Hepatocyte (in vitro differentiated cells): ENCODE measurements around the gene KRTAP10-5. TPM values are rescaled to one million over a fixed set of nuclear protein-coding genes. Genes with fewer than 3 reads are reported as not detected.
"Not testable (repeated sequence)": the region's sequence is repeated elsewhere in the genome, so short reads cannot be mapped to it uniquely, and the experiment has no call there.

Source experiments
- DNase-seq: peaks from one replicate; pipeline ENCODE4 v3.0.0-alpha.2; 2016; ENCODE audit warnings: low spot score
- H2AFZ ChIP-seq: fragments of 200-600 bp; sonication (generic); 2 replicates; pipeline ENCODE4 v1.6.0; 2016; ENCODE audit warnings: antibody characterized with exemption, mild to moderate bottlenecking
- H3K27ac ChIP-seq: fragments of 200-600 bp; sonication (generic); 2 replicates; pipeline ENCODE4 v1.5.1; 2016; ENCODE audit warnings: mild to moderate bottlenecking
- H3K27me3 ChIP-seq: fragments of 200-600 bp; sonication (generic); 2 replicates; pipeline ENCODE4 v1.6.1; 2016
- H3K36me3 ChIP-seq: fragments of 200-600 bp; sonication (generic); replicated peaks from 2 replicates; pipeline ENCODE4 v1.5.1; 2016; ENCODE audit warnings: low read depth; ENCODE audit not compliant: insufficient read depth
- H3K4me1 ChIP-seq: fragments of 200-600 bp; sonication (generic); 2 replicates; pipeline ENCODE4 v1.5.1; 2016; ENCODE audit warnings: mild to moderate bottlenecking, moderate library complexity; ENCODE audit not compliant: insufficient read depth
- H3K4me2 ChIP-seq: fragments of 200-600 bp; sonication (generic); 2 replicates; pipeline ENCODE4 v1.6.0; 2016
- H3K4me3 ChIP-seq: fragments of 200-600 bp; sonication (generic); 2 replicates; pipeline ENCODE4 v1.5.1; 2016; ENCODE audit warnings: mild to moderate bottlenecking
- H3K79me2 ChIP-seq: fragments of 200-600 bp; sonication (generic); 2 replicates; pipeline ENCODE4 v1.6.0; 2017; ENCODE audit warnings: mild to moderate bottlenecking
- H3K9me2 ChIP-seq: fragments of 200-600 bp; sonication (generic); replicated peaks from 2 replicates; pipeline ENCODE4 v1.6.0; 2017; ENCODE audit warnings: mild to moderate bottlenecking; ENCODE audit not compliant: insufficient read depth
- H3K9me3 ChIP-seq: fragments of 200-600 bp; sonication (generic); 2 replicates; pipeline ENCODE4 v1.5.1; 2016; ENCODE audit warnings: low read depth, mild to moderate bottlenecking
- H4K20me1 ChIP-seq: fragments of 200-600 bp; sonication (generic); 2 replicates; pipeline ENCODE4 v1.6.0; 2016; ENCODE audit warnings: mild to moderate bottlenecking; ENCODE audit not compliant: insufficient read depth, poor library complexity, severe bottlenecking
- CTCF ChIP-seq: fragments of 200-600 bp; sonication (generic); IDR thresholded peaks from 2 replicates; pipeline ENCODE4 v1.5.1; 2016; ENCODE audit warnings: antibody characterized with exemption, mild to moderate bottlenecking; ENCODE audit not compliant: poor library complexity
- EZH2 ChIP-seq: fragments of 200-600 bp; sonication (generic); IDR thresholded peaks from 2 replicates; pipeline ENCODE4 v1.6.1; 2016; ENCODE audit warnings: antibody characterized with exemption, mild to moderate bottlenecking, borderline replicate concordance
- EZH2phosphoT487 ChIP-seq: fragments of 200-600 bp; sonication (generic); IDR thresholded peaks from one replicate; pipeline ENCODE4 v1.6.1; 2018; ENCODE audit warnings: antibody characterized with exemption, mild to moderate bottlenecking, low read depth, moderate library complexity; ENCODE audit not compliant: unreplicated experiment, severe bottlenecking
- WGBS: methylation state at CpG from one replicate; pipeline ENCODE4 v1.1.6; 2016; ENCODE audit warnings: low lambda C conversion rate; ENCODE audit errors: missing lambda C conversion rate; 5-methylcytosine and 5-hydroxymethylcytosine counted together
- polyA plus RNA-seq: library from polyadenylated mRNA; unstranded; fragments of >200 nt; fragmentation: Nextera tagmentation; extraction: Ambion mirVana; gene quantifications from 2 replicates; pipeline ENCODE4 v1.2.1, GENCODE V29; 2016
- total RNA-seq: library from RNA; depleted of rRNA; stranded (reverse); fragments of >200 nt; gene quantifications from 2 replicates; pipeline ENCODE4 v1.2.3, GENCODE V29; 2014

The KRTAP10-5 gene
- total and polyA plus RNA-seq, 2 experiments from 2014 or later, result not detected

- TF ChIP-seq EZH2 (no peak), CTCF (no peak), EZH2phosphoT487 (no peak)
- H3K4me2 ChIP-seq, result no peak overlapping the region
- WGBS, result 94% methylated on average over 12 of the region's 13 CpGs
Observed at GRCh38 chr21:44612669-44613229, 32.3 kb upstream of the KRTAP10-5 start.

GRCh38 chr21:44612029-44612486 lies 31.7 kb upstream of the KRTAP10-5 start, which contains the start of gene KRTAP10-8:
TSS of gene KRTAP10-8 (plus strand) at chr21:44612079. CDS start at chr21:44612101, 22 bp downstream.
- H4K20me1 ChIP-seq, result no peaks in the 10 kb centered on the region
- WGBS, result 95% methylated on average over 8 of the region's 8 CpGs
- H3K4me1 ChIP-seq, result no peaks in the 10 kb centered on the region
- no peaks in the 10 kb centered on the region for H3K9me2 ChIP-seq
- H3K4me3 ChIP-seq, result no peak within 1 kb of the TSS
- H3K79me2 ChIP-seq, result no peaks in the 10 kb centered on the region
- H3K27ac ChIP-seq, result no peak within 1 kb of the TSS
- no peak within 1 kb of the TSS for H3K4me2 ChIP-seq
- no peak for DNase-seq
- H3K27me3 ChIP-seq, result no peaks in the 10 kb centered on the region
- no peaks in the 10 kb centered on the region for H3K36me3 ChIP-seq
- H3K9me3 ChIP-seq, result no peaks in the 10 kb centered on the region
- no peak for TF ChIP-seq CTCF
- no peak for TF ChIP-seq EZH2phosphoT487
- TF ChIP-seq EZH2, result no peak
- H2AFZ ChIP-seq, result no peak within 1 kb of the TSS

More at GRCh38 chr21:44612669-44613229, 32.3 kb upstream of the KRTAP10-5 start:
- H4K20me1 ChIP-seq, result no peaks in the 10 kb centered on the region
- no peaks in the 10 kb centered on the region for H3K27me3 ChIP-seq
- H3K79me2 ChIP-seq, result no peaks in the 10 kb centered on the region
- DNase-seq, result no peak
- no peak overlapping the region for H3K27ac ChIP-seq
- no peaks in the 10 kb centered on the region for H3K36me3 ChIP-seq
- H3K4me3 ChIP-seq, result no peak overlapping the region
- H3K9me3 ChIP-seq, result no peaks in the 10 kb centered on the region
- H2AFZ ChIP-seq, result no peak overlapping the region
- H3K9me2 ChIP-seq, result no peaks in the 10 kb centered on the region
- no peaks in the 10 kb centered on the region for H3K4me1 ChIP-seq

GRCh38 chr21:44611551-44611950 lies 31.1 kb upstream of the KRTAP10-5 start:
- Histone ChIP-seq H3K27ac (no peak overlapping the region), H2AFZ (no peak overlapping the region), H3K9me3 (no peaks in the 10 kb centered on the region), H3K27me3 (no peaks in the 10 kb centered on the region), H3K9me2 (no peaks in the 10 kb centered on the region), H3K4me3 (no peak overlapping the region), H3K4me2 (no peak overlapping the region), H3K4me1 (no peaks in the 10 kb centered on the region), H3K36me3 (no peaks in the 10 kb centered on the region), H3K79me2 (no peaks in the 10 kb centered on the region), H4K20me1 (no peaks in the 10 kb centered on the region)
- TF ChIP-seq EZH2 (no peak), CTCF (no peak), EZH2phosphoT487 (no peak)
- 93% methylated on average over 4 of the region's 4 CpGs for WGBS
- no peak for DNase-seq

- WGBS, result 92% methylated on average over 7 of the region's 7 CpGs
- not testable (repeated sequence) for H3K27me3 ChIP-seq
Observed at GRCh38 chr21:44610157-44610843, 29.9 kb upstream of the KRTAP10-5 start.

More at GRCh38 chr21:44610157-44610843, 29.9 kb upstream of the KRTAP10-5 start:
- H2AFZ ChIP-seq, H3K36me3 ChIP-seq, H3K9me2 ChIP-seq, H3K4me1 ChIP-seq, H3K4me2 ChIP-seq, H3K27ac ChIP-seq, H4K20me1 ChIP-seq, H3K79me2 ChIP-seq, H3K9me3 ChIP-seq, DNase-seq, H3K4me3 ChIP-seq: not testable (repeated sequence)
